MCF 10A (cell line): Measurements from ENCODE around the gene WHAMM. TPM values are rescaled to one million over a fixed set of nuclear protein-coding genes. Genes with fewer than 3 reads are reported as not detected.

Experiments used
- BruUV-seq: library from RNA; stranded (reverse); fragments of 400-500 nt; replicated peaks from 2 replicates; lab custom pipeline; 2021; lab: Mats Ljungman, UMichigan
- CTCF ChIA-PET: fragments of 300-600 bp; sonication (Branson Sonifier 250); formaldehyde crosslinking; extraction: SDS; loops from one replicate; lab custom pipeline; 2021; ENCODE audit warnings: antibody characterized with exemption, inconsistent platforms; lab: Yijun Ruan, JAX
- POLR2A ChIA-PET: fragments of 300-600, 350-650 bp; sonication (Branson Sonifier 250); formaldehyde crosslinking; extraction: SDS; loops from one replicate; lab custom pipeline; 2020; ENCODE audit warnings: antibody characterized with exemption, inconsistent platforms; lab: Yijun Ruan, JAX
- DNase-seq: peaks from one replicate; pipeline ENCODE4 v3.0.0-alpha.2; 2018; ENCODE audit not compliant: unreplicated experiment
- H3K27ac Mint-ChIP-seq: one replicate; pipeline ENCODE4 v1.8.0; 2022; ENCODE audit warnings: mild to moderate bottlenecking, low read depth, mixed read lengths; ENCODE audit not compliant: unreplicated experiment
- H3K27me3 Mint-ChIP-seq: one replicate; pipeline ENCODE4 v1.8.0; 2022; ENCODE audit warnings: mixed read lengths; ENCODE audit not compliant: insufficient read depth, unreplicated experiment
- H3K36me3 Mint-ChIP-seq: one replicate; pipeline ENCODE4 v1.8.0; 2022; ENCODE audit warnings: mild to moderate bottlenecking, moderate library complexity, mixed read lengths; ENCODE audit not compliant: insufficient read depth, unreplicated experiment
- H3K4me1 Mint-ChIP-seq: one replicate; pipeline ENCODE4 v1.8.0; 2022; ENCODE audit warnings: mixed read lengths; ENCODE audit not compliant: insufficient read depth, unreplicated experiment
- H3K4me3 Mint-ChIP-seq: one replicate; pipeline ENCODE4 v1.8.0; 2022; ENCODE audit warnings: mild to moderate bottlenecking, moderate library complexity, mixed read lengths; ENCODE audit not compliant: unreplicated experiment
- H3K9me3 Mint-ChIP-seq: one replicate; pipeline ENCODE4 v1.8.0; 2022; ENCODE audit warnings: mixed read lengths; ENCODE audit not compliant: unreplicated experiment
- CTCF ChIP-seq: fragments of 200-600 bp; IDR thresholded peaks from one replicate; pipeline ENCODE4 v1.8.0; 2022; ENCODE audit warnings: antibody characterized with exemption, mild to moderate bottlenecking; ENCODE audit not compliant: unreplicated experiment
- intact Hi-C: fragments of 100-400 bp; cut with micrococcal nuclease; formaldehyde crosslinking; loops from 2 replicates; pipeline ENCODE4 v1.14.1; 2022
- total RNA-seq: library from RNA; stranded (reverse); gene quantifications from 2 replicates; pipeline ENCODE4 v1.2.3, GENCODE V29; 2022

Gene WHAMM
- total RNA-seq, 1 experiment from 2014 or later: 8.2 TPM

DNA sequence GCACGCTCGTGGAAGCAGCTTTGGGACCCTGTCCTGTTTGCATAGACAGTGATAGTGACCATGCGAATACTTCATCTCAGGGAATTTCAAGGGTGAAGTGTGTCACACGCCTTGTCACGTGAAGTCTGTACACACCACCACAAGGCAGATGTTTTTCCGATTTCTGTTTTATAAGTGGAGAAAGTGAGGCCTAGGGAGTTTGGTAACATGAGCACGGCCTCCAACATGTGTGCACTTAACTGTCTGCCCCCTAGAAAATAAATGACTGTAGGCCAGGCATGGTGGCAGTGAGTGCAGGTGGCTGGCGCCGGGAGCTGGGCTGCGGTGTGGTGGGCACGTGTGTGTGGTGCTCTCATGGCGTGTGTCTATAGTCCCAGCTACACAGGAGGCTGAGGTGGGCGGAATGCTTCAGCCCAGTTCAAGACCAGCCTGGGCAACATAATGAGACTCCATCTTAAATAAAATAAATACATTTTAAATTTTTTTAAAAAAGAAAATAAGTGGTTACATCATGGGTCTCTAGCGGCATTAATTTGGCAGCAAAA is 42.0 kb downstream of the WHAMM start:
- BruUV-seq: no TSS peak
- no peaks in the 10 kb centered on the region for H3K4me1 Mint-ChIP-seq
- no peak overlapping the region for H3K27ac Mint-ChIP-seq
- ChIA-PET POLR2A (no interaction called here), CTCF (interaction anchor here (0.5 to 4.7 kb wide), 6 partner anchors 11 to 160 kb away, joined by 3 to 47 read pairs (median 4); partner anchors contain the start of gene C15orf40)
- no peaks in the 10 kb centered on the region for H3K36me3 Mint-ChIP-seq
- no peaks in the 10 kb centered on the region for H3K27me3 Mint-ChIP-seq
- intact Hi-C loops: no loop called here
- no peaks in the 10 kb centered on the region for H3K9me3 Mint-ChIP-seq
- DNase-seq: no peak
- no peak overlapping the region for H3K4me3 Mint-ChIP-seq
- no peak for TF ChIP-seq CTCF

DNA sequence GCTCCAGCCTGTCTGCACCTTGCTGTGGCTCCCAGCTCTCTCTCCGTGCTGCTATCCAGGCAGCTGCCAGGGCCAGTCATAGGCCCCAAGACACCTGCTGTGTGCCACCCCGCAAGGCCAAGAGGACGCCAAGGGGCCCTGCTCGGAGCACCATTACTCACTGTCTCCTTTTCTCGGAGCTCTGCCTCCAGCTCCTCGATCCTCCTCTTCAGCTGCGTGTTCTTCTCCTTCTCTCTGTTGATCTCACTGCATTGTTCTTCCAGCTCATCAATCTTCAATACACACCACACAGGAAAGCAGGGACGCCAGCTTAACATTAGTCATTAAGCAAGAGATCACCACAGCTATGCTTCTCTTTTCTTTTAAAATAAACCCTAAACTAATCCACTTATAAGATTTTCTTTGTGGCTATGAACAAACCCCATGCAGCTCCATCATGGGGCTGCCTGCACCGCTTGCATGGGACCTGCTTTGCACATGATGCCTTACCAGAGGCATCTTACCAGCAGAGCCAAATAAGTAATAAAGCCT is 42.6 kb downstream of the WHAMM start:
- Mint-ChIP-seq H3K9me3 (no peaks in the 10 kb centered on the region), H3K27ac (no peak overlapping the region), H3K4me1 (no peaks in the 10 kb centered on the region), H3K27me3 (no peaks in the 10 kb centered on the region), H3K36me3 (no peaks in the 10 kb centered on the region), H3K4me3 (no peak overlapping the region)
- BruUV-seq: no TSS peak
- intact Hi-C loops: no loop called here
- no peak for DNase-seq
- CTCF ChIA-PET: interaction anchor here (0.5 to 4.7 kb wide), 2 partner anchors 67 to 148 kb away, joined by 7 to 47 read pairs; no protein-coding TSS in a partner anchor
- POLR2A ChIA-PET: no interaction called here
- TF ChIP-seq CTCF: no peak

- intact Hi-C loops: no loop called here
- Mint-ChIP-seq H3K4me1 (no peaks in the 10 kb centered on the region), H3K36me3 (no peaks in the 10 kb centered on the region), H3K27ac (no peak overlapping the region), H3K4me3 (no peak overlapping the region), H3K27me3 (no peaks in the 10 kb centered on the region), H3K9me3 (no peaks in the 10 kb centered on the region)
- POLR2A ChIA-PET: no interaction called here
- BruUV-seq: no TSS peak
- DNase-seq: no peak
- CTCF ChIA-PET: interaction anchor here (0.7 kb wide), 1 partner anchor 149 kb away, joined by 3 read pairs; no protein-coding TSS in a partner anchor
- TF ChIP-seq CTCF: no peak
These were observed 43.6 kb downstream of the WHAMM start for GRCh38 chr15:82852941-82853561.

DNA sequence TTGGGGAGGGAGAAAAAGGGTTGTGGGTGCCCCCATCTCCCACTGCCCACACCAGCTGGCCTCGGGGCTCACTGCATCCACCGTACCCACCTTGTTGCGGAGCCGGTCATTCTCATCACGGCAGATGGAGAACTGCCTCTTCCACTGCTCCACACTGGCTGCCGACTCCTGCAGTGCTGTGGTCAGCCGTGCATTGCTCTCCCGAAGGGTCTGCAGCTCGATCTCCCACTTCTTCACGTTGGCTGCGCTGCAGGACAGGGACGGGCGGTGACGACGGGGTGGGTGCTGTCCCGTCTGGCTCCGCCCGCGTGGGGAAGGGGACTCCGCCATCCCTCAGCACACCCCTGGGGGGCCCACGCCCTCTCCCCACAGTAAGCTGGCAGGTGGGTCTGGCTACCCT is 45.1 kb downstream of the WHAMM start:
- no peaks in the 10 kb centered on the region for H3K27me3 Mint-ChIP-seq
- BruUV-seq: no TSS peak
- no peak overlapping the region for H3K27ac Mint-ChIP-seq
- H3K36me3 Mint-ChIP-seq: no peaks in the 10 kb centered on the region
- CTCF ChIA-PET: no interaction called here
- no peaks in the 10 kb centered on the region for H3K4me1 Mint-ChIP-seq
- intact Hi-C loops: no loop called here
- POLR2A ChIA-PET: no interaction called here
- DNase-seq: no peak
- no peaks in the 10 kb centered on the region for H3K9me3 Mint-ChIP-seq
- H3K4me3 Mint-ChIP-seq: no peak overlapping the region
- no peak for TF ChIP-seq CTCF
